ENCODE results near the gene PCSK5. TPM values are rescaled to one million over a fixed set of nuclear protein-coding genes. Genes with fewer than 3 reads are reported as not detected.

The PCSK5 gene
- total and polyA plus RNA-seq, 4 donors, result 0.58 to 3.6 (median 0.82) TPM

GRCh38 chr9:76001459-76001858 is 111.0 kb downstream of the PCSK5 start:
- Histone ChIP-seq H3K27ac (ENCODE audit: low read depth in 1 of 2, low read length in 2 of 2) (no peak overlapping the region), H3K27me3 (ENCODE audit: control insufficient read depth in 4 of 4, insufficient read depth in 4 of 4, low read length in 3 of 4) (peaks cover 0 to 4% (median 0%) of the 10 kb centered on the region in 4 donors), H3K9me3 (ENCODE audit: control insufficient read depth in 4 of 4, low read length in 3 of 4) (no peaks in the 10 kb centered on the region), H3K9ac (ENCODE audit: low read depth in 1 of 2, low read length in 2 of 2) (no peak overlapping the region), H3K4me3 (ENCODE audit: low read depth in 1 of 3, low read length in 3 of 3) (no peak overlapping the region), H3K4me1 (ENCODE audit: control insufficient read depth in 4 of 4, insufficient read depth in 4 of 4, low read length in 3 of 4) (peaks cover 3 to 9% (median 4%) of the 10 kb centered on the region in 4 donors), H3K36me3 (ENCODE audit: control insufficient read depth in 4 of 4, insufficient read depth in 3 of 4, low read depth in 1 of 4, low read length in 3 of 4) (no peaks in the 10 kb centered on the region)
- no peak for DNase-seq (ENCODE audit: low spot score)
- TF ChIP-seq GABPA (IDR thresholded peaks at IDR 0.05 in 1 of 2, conservative IDR thresholded peaks at IDR 0.05 in 1 of 2) (no peak), RAD21 (IDR thresholded peaks at IDR 0.05) (no peak), HNF4G (IDR thresholded peaks at IDR 0.05) (no peak), RXRA (IDR thresholded peaks at IDR 0.05) (no peak), EGR1 (IDR thresholded peaks at IDR 0.05; ENCODE audit: low read depth in 2 of 2) (no peak), TAF1 (conservative IDR thresholded peaks at IDR 0.05) (no peak), SP1 (IDR thresholded peaks at IDR 0.05) (no peak), FOXA2 (IDR thresholded peaks at IDR 0.05) (no peak), NR2F2 (IDR thresholded peaks at IDR 0.05) (no peak), JUND (IDR thresholded peaks at IDR 0.05) (no peak)
- TF ChIP-seq, protein P1, sequence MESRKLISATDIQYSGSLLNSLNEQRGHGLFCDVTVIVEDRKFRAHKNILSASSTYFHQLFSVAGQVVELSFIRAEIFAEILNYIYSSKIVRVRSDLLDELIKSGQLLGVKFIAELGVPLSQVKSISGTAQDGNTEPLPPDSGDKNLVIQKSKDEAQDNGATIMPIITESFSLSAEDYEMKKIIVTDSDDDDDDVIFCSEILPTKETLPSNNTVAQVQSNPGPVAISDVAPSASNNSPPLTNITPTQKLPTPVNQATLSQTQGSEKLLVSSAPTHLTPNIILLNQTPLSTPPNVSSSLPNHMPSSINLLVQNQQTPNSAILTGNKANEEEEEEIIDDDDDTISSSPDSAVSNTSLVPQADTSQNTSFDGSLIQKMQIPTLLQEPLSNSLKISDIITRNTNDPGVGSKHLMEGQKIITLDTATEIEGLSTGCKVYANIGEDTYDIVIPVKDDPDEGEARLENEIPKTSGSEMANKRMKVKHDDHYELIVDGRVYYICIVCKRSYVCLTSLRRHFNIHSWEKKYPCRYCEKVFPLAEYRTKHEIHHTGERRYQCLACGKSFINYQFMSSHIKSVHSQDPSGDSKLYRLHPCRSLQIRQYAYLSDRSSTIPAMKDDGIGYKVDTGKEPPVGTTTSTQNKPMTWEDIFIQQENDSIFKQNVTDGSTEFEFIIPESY (IDR thresholded peaks at IDR 0.05), result no peak
- TF ChIP-seq, protein P2, sequence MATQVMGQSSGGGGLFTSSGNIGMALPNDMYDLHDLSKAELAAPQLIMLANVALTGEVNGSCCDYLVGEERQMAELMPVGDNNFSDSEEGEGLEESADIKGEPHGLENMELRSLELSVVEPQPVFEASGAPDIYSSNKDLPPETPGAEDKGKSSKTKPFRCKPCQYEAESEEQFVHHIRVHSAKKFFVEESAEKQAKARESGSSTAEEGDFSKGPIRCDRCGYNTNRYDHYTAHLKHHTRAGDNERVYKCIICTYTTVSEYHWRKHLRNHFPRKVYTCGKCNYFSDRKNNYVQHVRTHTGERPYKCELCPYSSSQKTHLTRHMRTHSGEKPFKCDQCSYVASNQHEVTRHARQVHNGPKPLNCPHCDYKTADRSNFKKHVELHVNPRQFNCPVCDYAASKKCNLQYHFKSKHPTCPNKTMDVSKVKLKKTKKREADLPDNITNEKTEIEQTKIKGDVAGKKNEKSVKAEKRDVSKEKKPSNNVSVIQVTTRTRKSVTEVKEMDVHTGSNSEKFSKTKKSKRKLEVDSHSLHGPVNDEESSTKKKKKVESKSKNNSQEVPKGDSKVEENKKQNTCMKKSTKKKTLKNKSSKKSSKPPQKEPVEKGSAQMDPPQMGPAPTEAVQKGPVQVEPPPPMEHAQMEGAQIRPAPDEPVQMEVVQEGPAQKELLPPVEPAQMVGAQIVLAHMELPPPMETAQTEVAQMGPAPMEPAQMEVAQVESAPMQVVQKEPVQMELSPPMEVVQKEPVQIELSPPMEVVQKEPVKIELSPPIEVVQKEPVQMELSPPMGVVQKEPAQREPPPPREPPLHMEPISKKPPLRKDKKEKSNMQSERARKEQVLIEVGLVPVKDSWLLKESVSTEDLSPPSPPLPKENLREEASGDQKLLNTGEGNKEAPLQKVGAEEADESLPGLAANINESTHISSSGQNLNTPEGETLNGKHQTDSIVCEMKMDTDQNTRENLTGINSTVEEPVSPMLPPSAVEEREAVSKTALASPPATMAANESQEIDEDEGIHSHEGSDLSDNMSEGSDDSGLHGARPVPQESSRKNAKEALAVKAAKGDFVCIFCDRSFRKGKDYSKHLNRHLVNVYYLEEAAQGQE (IDR thresholded peaks at IDR 0.05), result no peak
- TF ChIP-seq, protein P3, sequence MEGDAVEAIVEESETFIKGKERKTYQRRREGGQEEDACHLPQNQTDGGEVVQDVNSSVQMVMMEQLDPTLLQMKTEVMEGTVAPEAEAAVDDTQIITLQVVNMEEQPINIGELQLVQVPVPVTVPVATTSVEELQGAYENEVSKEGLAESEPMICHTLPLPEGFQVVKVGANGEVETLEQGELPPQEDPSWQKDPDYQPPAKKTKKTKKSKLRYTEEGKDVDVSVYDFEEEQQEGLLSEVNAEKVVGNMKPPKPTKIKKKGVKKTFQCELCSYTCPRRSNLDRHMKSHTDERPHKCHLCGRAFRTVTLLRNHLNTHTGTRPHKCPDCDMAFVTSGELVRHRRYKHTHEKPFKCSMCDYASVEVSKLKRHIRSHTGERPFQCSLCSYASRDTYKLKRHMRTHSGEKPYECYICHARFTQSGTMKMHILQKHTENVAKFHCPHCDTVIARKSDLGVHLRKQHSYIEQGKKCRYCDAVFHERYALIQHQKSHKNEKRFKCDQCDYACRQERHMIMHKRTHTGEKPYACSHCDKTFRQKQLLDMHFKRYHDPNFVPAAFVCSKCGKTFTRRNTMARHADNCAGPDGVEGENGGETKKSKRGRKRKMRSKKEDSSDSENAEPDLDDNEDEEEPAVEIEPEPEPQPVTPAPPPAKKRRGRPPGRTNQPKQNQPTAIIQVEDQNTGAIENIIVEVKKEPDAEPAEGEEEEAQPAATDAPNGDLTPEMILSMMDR (IDR thresholded peaks at IDR 0.05; ENCODE audit: low read depth, low read length, missing input control), result no peak
- TF ChIP-seq, protein P4, sequence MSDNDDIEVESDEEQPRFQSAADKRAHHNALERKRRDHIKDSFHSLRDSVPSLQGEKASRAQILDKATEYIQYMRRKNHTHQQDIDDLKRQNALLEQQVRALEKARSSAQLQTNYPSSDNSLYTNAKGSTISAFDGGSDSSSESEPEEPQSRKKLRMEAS (IDR thresholded peaks at IDR 0.05), result no peak
- TF ChIP-seq, protein P5, sequence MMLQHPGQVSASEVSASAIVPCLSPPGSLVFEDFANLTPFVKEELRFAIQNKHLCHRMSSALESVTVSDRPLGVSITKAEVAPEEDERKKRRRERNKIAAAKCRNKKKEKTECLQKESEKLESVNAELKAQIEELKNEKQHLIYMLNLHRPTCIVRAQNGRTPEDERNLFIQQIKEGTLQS (IDR thresholded peaks at IDR 0.05), result no peak
- 85% methylated on average over 2 of the region's 2 CpGs for WGBS

- Histone ChIP-seq H3K9ac (ENCODE audit: low read depth in 1 of 2, low read length in 2 of 2) (no peak overlapping the region), H3K27ac (ENCODE audit: low read depth in 1 of 2, low read length in 2 of 2) (no peak overlapping the region), H3K9me3 (ENCODE audit: control insufficient read depth in 4 of 4, low read length in 3 of 4) (no peaks in the 10 kb centered on the region), H3K4me1 (ENCODE audit: control insufficient read depth in 4 of 4, insufficient read depth in 4 of 4, low read length in 3 of 4) (no peaks in the 10 kb centered on the region), H3K27me3 (ENCODE audit: control insufficient read depth in 4 of 4, insufficient read depth in 4 of 4, low read length in 3 of 4) (peaks cover 0 to 4% (median 0%) of the 10 kb centered on the region in 4 donors), H3K4me3 (ENCODE audit: low read depth in 1 of 3, low read length in 3 of 3) (no peak overlapping the region), H3K36me3 (ENCODE audit: control insufficient read depth in 4 of 4, insufficient read depth in 3 of 4, low read depth in 1 of 4, low read length in 3 of 4) (no peaks in the 10 kb centered on the region)
- WGBS, result 85% methylated on average over 5 of the region's 5 CpGs
- DNase-seq (ENCODE audit: low spot score), result no peak
- TF ChIP-seq FOXA2 (IDR thresholded peaks at IDR 0.05) (no peak), TAF1 (conservative IDR thresholded peaks at IDR 0.05) (no peak), FOXA1 (IDR thresholded peaks at IDR 0.05) (no peak), YY1 (IDR thresholded peaks at IDR 0.05) (no peak)
- TF ChIP-seq, protein P2 (IDR thresholded peaks at IDR 0.05), result no peak
- TF ChIP-seq, protein P3 (IDR thresholded peaks at IDR 0.05; ENCODE audit: low read depth, low read length, missing input control), result no peak
Observed at GRCh38 chr9:76003041-76003440, 112.6 kb downstream of the PCSK5 start.
